ENCODE data around the gene STXBP4. TPM values are rescaled to one million over a fixed set of nuclear protein-coding genes. Genes with fewer than 3 reads are reported as not detected.

STXBP4 gene
- polyA plus RNA-seq, 1 donor (not counting 4 experiments of a cell fraction or from before 2014, with no cell fraction given), result 4.2 TPM

DNA sequence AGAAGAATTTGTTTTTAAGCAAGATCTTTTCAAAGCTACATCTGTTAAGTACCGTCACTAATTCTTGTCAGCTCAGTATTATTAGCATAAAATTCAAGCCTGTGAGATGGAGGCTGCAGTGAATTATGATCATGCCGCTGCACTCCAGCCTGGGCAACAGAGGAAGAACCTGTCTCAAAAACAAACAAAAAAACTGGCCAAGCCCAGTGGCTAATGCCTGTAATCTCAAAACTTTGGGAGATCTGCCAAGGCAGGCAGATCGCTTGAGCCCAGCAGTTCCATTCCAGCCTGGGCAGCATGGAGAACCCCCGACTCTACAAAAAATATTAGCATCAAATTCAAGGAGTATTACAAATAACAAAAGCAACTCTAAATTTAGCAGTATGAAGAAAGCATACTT is 88.0 kb downstream of the STXBP4 start:
- no peak for FAIRE-seq
- no peak overlapping the region for H3K27ac ChIP-seq (ENCODE audit: control insufficient read depth, insufficient read depth, low read length)

DNA sequence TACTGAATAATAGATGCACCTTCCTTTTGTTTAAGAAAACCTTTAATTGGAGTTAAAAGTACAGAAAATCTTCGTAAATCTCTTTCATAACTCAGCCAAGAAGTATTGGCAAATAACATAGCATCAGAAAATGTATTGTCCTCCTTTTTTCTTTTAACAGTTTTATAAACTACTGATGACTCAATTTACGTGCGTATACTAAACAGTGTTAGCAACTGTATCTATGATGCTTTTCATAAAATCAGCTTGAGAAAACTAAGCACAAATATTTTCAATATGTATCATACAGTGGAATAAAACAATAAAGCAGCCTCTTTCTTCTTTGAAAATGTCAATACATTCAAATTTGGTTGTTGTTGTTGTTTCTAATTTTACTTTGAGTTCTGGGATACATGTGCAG is 88.6 kb downstream of the STXBP4 start:
- Histone ChIP-seq H3K79me2 (ENCODE audit: control insufficient read depth, insufficient read depth, low read length) (no peaks in the 10 kb centered on the region), H4K20me1 (ENCODE audit: control insufficient read depth, extremely low read depth, insufficient read depth, low read length) (no peaks in the 10 kb centered on the region), H3K36me3 (ENCODE audit: control insufficient read depth in 2 of 2, extremely low read depth in 1 of 2, insufficient read depth in 2 of 2, low read length in 2 of 2) (no peaks in the 10 kb centered on the region), H2AFZ (ENCODE audit: control insufficient read depth, low read length) (no peak overlapping the region), H3K27ac (ENCODE audit: control insufficient read depth, insufficient read depth, low read length) (no peak overlapping the region), H3K9ac (ENCODE audit: control insufficient read depth, extremely low read depth, insufficient read depth, low read length) (no peak overlapping the region), H3K4me3 (ENCODE audit: control insufficient read depth in 2 of 3, extremely low read depth in 1 of 3, insufficient read depth in 2 of 3, low read depth in 1 of 3, low read length in 3 of 3) (no peak overlapping the region), H3K4me2 (ENCODE audit: control insufficient read depth, extremely low read depth, insufficient read depth, low read depth, low read length) (no peak overlapping the region), H3K9me3 (ENCODE audit: control insufficient read depth, low read depth, low read length) (no peaks in the 10 kb centered on the region), H3K9me1 (ENCODE audit: control insufficient read depth, extremely low read depth, insufficient read depth, low read length) (no peaks in the 10 kb centered on the region), H3K4me1 (ENCODE audit: control insufficient read depth, extremely low read depth, insufficient read depth, low read length) (peaks cover 5% of the 10 kb centered on the region), H3K27me3 (ENCODE audit: control insufficient read depth, extremely low read depth, insufficient read depth, low read length) (no peaks in the 10 kb centered on the region)
- TF ChIP-seq, protein P1, sequence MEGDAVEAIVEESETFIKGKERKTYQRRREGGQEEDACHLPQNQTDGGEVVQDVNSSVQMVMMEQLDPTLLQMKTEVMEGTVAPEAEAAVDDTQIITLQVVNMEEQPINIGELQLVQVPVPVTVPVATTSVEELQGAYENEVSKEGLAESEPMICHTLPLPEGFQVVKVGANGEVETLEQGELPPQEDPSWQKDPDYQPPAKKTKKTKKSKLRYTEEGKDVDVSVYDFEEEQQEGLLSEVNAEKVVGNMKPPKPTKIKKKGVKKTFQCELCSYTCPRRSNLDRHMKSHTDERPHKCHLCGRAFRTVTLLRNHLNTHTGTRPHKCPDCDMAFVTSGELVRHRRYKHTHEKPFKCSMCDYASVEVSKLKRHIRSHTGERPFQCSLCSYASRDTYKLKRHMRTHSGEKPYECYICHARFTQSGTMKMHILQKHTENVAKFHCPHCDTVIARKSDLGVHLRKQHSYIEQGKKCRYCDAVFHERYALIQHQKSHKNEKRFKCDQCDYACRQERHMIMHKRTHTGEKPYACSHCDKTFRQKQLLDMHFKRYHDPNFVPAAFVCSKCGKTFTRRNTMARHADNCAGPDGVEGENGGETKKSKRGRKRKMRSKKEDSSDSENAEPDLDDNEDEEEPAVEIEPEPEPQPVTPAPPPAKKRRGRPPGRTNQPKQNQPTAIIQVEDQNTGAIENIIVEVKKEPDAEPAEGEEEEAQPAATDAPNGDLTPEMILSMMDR (optimal IDR thresholded peaks at IDR 0.05 in 1 of 3, IDR thresholded peaks at IDR 0.05 in 1 of 3, conservative IDR thresholded peaks at IDR 0.05 in 1 of 3; ENCODE audit: extremely low read depth in 1 of 3, insufficient read depth in 2 of 3, low read length in 3 of 3), result no peak
- TF ChIP-seq EZH2 (IDR thresholded peaks at IDR 0.05; ENCODE audit: low read length), result no peak
- dilution Hi-C loops (cut with MboI; ENCODE audit: extremely low pct_ligation_motif_present, low sequenced_read_pairs), result no loop called here
- no peak for FAIRE-seq
- DNase-seq (ENCODE audit: low read depth, low spot score), result no peak

More for the DNA sequence above, 88.0 kb downstream of the STXBP4 start:
- no peaks in the 10 kb centered on the region for H3K9me3 ChIP-seq (ENCODE audit: control insufficient read depth, low read depth, low read length)
- no peaks in the 10 kb centered on the region for H3K79me2 ChIP-seq (ENCODE audit: control insufficient read depth, insufficient read depth, low read length)
- DNase-seq (ENCODE audit: low read depth, low spot score), result no peak
- H4K20me1 ChIP-seq (ENCODE audit: control insufficient read depth, extremely low read depth, insufficient read depth, low read length), result no peaks in the 10 kb centered on the region
- H2AFZ ChIP-seq (ENCODE audit: control insufficient read depth, low read length), result no peak overlapping the region
- no peak overlapping the region for H3K9ac ChIP-seq (ENCODE audit: control insufficient read depth, extremely low read depth, insufficient read depth, low read length)
- no peaks in the 10 kb centered on the region for H3K27me3 ChIP-seq (ENCODE audit: control insufficient read depth, extremely low read depth, insufficient read depth, low read length)
- no peak overlapping the region for H3K4me2 ChIP-seq (ENCODE audit: control insufficient read depth, extremely low read depth, insufficient read depth, low read depth, low read length)
- H3K4me3 ChIP-seq (ENCODE audit: control insufficient read depth in 2 of 3, extremely low read depth in 1 of 3, insufficient read depth in 2 of 3, low read depth in 1 of 3, low read length in 3 of 3), result no peak overlapping the region
- peaks cover 5% of the 10 kb centered on the region for H3K4me1 ChIP-seq (ENCODE audit: control insufficient read depth, extremely low read depth, insufficient read depth, low read length)
- no peaks in the 10 kb centered on the region for H3K9me1 ChIP-seq (ENCODE audit: control insufficient read depth, extremely low read depth, insufficient read depth, low read length)
- H3K36me3 ChIP-seq (ENCODE audit: control insufficient read depth in 2 of 2, extremely low read depth in 1 of 2, insufficient read depth in 2 of 2, low read length in 2 of 2), result no peaks in the 10 kb centered on the region
- TF ChIP-seq, protein P1 (optimal IDR thresholded peaks at IDR 0.05 in 1 of 3, IDR thresholded peaks at IDR 0.05 in 1 of 3, conservative IDR thresholded peaks at IDR 0.05 in 1 of 3; ENCODE audit: extremely low read depth in 1 of 3, insufficient read depth in 2 of 3, low read length in 3 of 3), result no peak
- no peak for TF ChIP-seq EZH2 (IDR thresholded peaks at IDR 0.05; ENCODE audit: low read length)
- dilution Hi-C loops (cut with MboI; ENCODE audit: extremely low pct_ligation_motif_present, low sequenced_read_pairs), result no loop called here
